Neural cell (in vitro differentiated cells): ENCODE measurements around the gene AZU1.

Source experiments
- EZH2 ChIP-seq: fragments of 200-600, 300-800 bp; shearing (Covaris generic), sonication (generic); IDR thresholded peaks from 2 replicates; pipeline ENCODE4 v1.6.1; 2014; ENCODE audit warnings: antibody characterized with exemption, low read length, borderline replicate concordance, mild to moderate bottlenecking; ENCODE audit not compliant: insufficient read depth, poor library complexity, severe bottlenecking
- MXI1 ChIP-seq: fragments of 450-650 bp; conservative IDR thresholded peaks from 2 replicates; pipeline ENCODE4 v1.6.1; 2014; ENCODE audit warnings: antibody characterized with exemption, mild to moderate bottlenecking; ENCODE audit not compliant: poor library complexity, severe bottlenecking
- SMC3 ChIP-seq: fragments of 450-650 bp; conservative IDR thresholded peaks from 2 replicates; pipeline ENCODE4 v1.6.1; 2014; ENCODE audit warnings: antibody characterized with exemption, mild to moderate bottlenecking, moderate library complexity; ENCODE audit not compliant: poor library complexity
- TF ChIP-seq, protein P1 (sequence below): fragments of 450-650 bp; IDR thresholded peaks from 2 replicates; pipeline ENCODE4 v1.5.1; 2014; ENCODE audit warnings: antibody characterized with exemption, mild to moderate bottlenecking, moderate library complexity; ENCODE audit not compliant: poor library complexity, severe bottlenecking

DNA sequence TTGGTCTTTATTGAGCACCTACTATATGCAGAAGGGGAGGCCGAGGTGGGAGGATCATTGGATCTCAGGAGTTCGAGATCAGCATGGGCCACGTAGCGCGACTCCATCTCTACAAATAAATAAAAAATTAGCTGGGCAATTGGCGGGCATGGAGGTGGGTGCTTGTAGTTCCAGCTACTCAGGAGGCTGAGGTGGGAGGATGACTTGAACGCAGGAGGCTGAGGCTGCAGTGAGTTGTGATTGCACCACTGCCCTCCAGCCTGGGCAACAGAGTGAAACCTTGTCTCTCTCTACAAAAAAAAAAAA is 35.6 kb downstream of the AZU1 start:
- TF ChIP-seq, protein P1, sequence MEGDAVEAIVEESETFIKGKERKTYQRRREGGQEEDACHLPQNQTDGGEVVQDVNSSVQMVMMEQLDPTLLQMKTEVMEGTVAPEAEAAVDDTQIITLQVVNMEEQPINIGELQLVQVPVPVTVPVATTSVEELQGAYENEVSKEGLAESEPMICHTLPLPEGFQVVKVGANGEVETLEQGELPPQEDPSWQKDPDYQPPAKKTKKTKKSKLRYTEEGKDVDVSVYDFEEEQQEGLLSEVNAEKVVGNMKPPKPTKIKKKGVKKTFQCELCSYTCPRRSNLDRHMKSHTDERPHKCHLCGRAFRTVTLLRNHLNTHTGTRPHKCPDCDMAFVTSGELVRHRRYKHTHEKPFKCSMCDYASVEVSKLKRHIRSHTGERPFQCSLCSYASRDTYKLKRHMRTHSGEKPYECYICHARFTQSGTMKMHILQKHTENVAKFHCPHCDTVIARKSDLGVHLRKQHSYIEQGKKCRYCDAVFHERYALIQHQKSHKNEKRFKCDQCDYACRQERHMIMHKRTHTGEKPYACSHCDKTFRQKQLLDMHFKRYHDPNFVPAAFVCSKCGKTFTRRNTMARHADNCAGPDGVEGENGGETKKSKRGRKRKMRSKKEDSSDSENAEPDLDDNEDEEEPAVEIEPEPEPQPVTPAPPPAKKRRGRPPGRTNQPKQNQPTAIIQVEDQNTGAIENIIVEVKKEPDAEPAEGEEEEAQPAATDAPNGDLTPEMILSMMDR = no peak
- TF ChIP-seq EZH2 (no peak), SMC3 (no peak), MXI1 (no peak)
